ENCODE measurements around the gene BCKDK. TPM values are rescaled to one million over a fixed set of nuclear protein-coding genes. Genes with fewer than 3 reads are reported as not detected.

The BCKDK gene
- total RNA-seq, 1 experiment from 2014 or later, result 60.4 TPM

- ATAC-seq (no peak), DNase-seq (ENCODE audit: low read depth, low spot score) (no peak)
- no TSS peak for BruUV-seq (replicated peaks)
- peaks cover 19% of the 10 kb centered on the region for H3K4me1 ChIP-seq (ENCODE audit: control insufficient read depth, insufficient read depth, low read length)
- H3K36me3 ChIP-seq (ENCODE audit: control insufficient read depth, insufficient read depth, low read length), result no peaks in the 10 kb centered on the region; the same call in 1 of the 2 replicates
- in situ Hi-C loops (cut with HindIII; ENCODE audit: low pct_unique_long_range_greater_than_20kb, low sequenced_read_pairs), result no loop called here
- ChIA-PET CTCF (interaction anchor here (0.6 kb wide), 2 partner anchors 30 to 332 kb away, joined by 3 to 5 read pairs; no protein-coding TSS in a partner anchor), POLR2A (no interaction called here)
- H3K4me3 ChIP-seq (ENCODE audit: low read depth in 2 of 2, low read length in 2 of 2), result no peak overlapping the region
- no peaks in the 10 kb centered on the region for H3K9me3 ChIP-seq (ENCODE audit: control insufficient read depth, insufficient read depth, low read depth, low read length)
- no peaks in the 10 kb centered on the region for H3K27me3 ChIP-seq (ENCODE audit: control insufficient read depth, insufficient read depth, low read length)
- no peak overlapping the region for H3K27ac ChIP-seq (ENCODE audit: low read length)
- no peak for TF ChIP-seq REST (IDR thresholded peaks at IDR 0.05; ENCODE audit: insufficient read depth in 1 of 2, low read depth in 2 of 2, low read length in 1 of 2)
- no peak for TF ChIP-seq TCF7L2 (IDR thresholded peaks at IDR 0.05; ENCODE audit: low read depth, low read length)
- no peak for TF ChIP-seq POLR2AphosphoS5 (IDR thresholded peaks at IDR 0.05; ENCODE audit: low read depth, low read length)
- TF ChIP-seq SIN3A (IDR thresholded peaks at IDR 0.05; ENCODE audit: borderline replicate concordance, insufficient read depth, low read depth, low read length), result no peak
- TF ChIP-seq CTCF (IDR thresholded peaks at IDR 0.05), result no peak
- intact Hi-C loops (cut with micrococcal nuclease; ENCODE audit: unreplicated experiment), result no loop called here
These were observed 3.8 kb downstream of the BCKDK start for GRCh38 chr16:31111881-31112466.

GRCh38 chr16:31112711-31113110 lies 4.5 kb downstream of the BCKDK start:
- ChIA-PET POLR2A (no interaction called here), CTCF (interaction anchor here (0.6 kb wide), 2 partner anchors 31 to 331 kb away, joined by 3 to 5 read pairs; no protein-coding TSS in a partner anchor)
- H3K4me1 ChIP-seq (ENCODE audit: control insufficient read depth, insufficient read depth, low read length), result peaks cover 17% of the 10 kb centered on the region
- H3K27ac ChIP-seq (ENCODE audit: low read length), result no peak overlapping the region; the same call in 1 of the 2 replicates
- no peaks in the 10 kb centered on the region for H3K27me3 ChIP-seq (ENCODE audit: control insufficient read depth, insufficient read depth, low read length)
- no peak for DNase-seq (ENCODE audit: low read depth, low spot score)
- no TSS peak for BruUV-seq (replicated peaks)
- in situ Hi-C loops (cut with HindIII; ENCODE audit: low pct_unique_long_range_greater_than_20kb, low sequenced_read_pairs) (no loop called here), intact Hi-C loops (cut with micrococcal nuclease; ENCODE audit: unreplicated experiment) (no loop called here)
- no peaks in the 10 kb centered on the region for H3K9me3 ChIP-seq (ENCODE audit: control insufficient read depth, insufficient read depth, low read depth, low read length)
- ATAC-seq, result no peak
- TF ChIP-seq SIN3A (IDR thresholded peaks at IDR 0.05; ENCODE audit: borderline replicate concordance, insufficient read depth, low read depth, low read length) (no peak), CTCF (IDR thresholded peaks at IDR 0.05) (no peak), POLR2AphosphoS5 (IDR thresholded peaks at IDR 0.05; ENCODE audit: low read depth, low read length) (no peak)
- H3K36me3 ChIP-seq (ENCODE audit: control insufficient read depth, insufficient read depth, low read length), result no peaks in the 10 kb centered on the region; the same call in 1 of the 2 replicates
- H3K4me3 ChIP-seq (ENCODE audit: low read depth in 2 of 2, low read length in 2 of 2), result no peak overlapping the region
